SK-N-SH treated with all-trans-retinoic acid at 6 μM for 48 hours (cell line): ENCODE data around the gene GUCD1.
"Not testable (repeated sequence)": the region's sequence is repeated elsewhere in the genome, so short reads cannot be mapped to it uniquely, and the experiment has no call there.

Source experiments
- GLIS3 ChIP-seq: fragments of 250-450 bp; sonication (Bioruptor Pico); IDR thresholded peaks from 2 replicates; pipeline ENCODE4 v1.5.0; 2020; ENCODE audit warnings: mild to moderate bottlenecking, moderate library complexity
- PPARA ChIP-seq: fragments of 250-450 bp; sonication (Bioruptor Pico); IDR thresholded peaks from 2 replicates; pipeline ENCODE4 v1.5.0; 2020; ENCODE audit warnings: mild to moderate bottlenecking, borderline replicate concordance
- RARB ChIP-seq: fragments of 250-450 bp; sonication (Bioruptor Pico); IDR thresholded peaks from 2 replicates; pipeline ENCODE4 v1.8.0; 2021; ENCODE audit warnings: mild to moderate bottlenecking, moderate library complexity
- SNAI2 ChIP-seq: fragments of 250-450 bp; sonication (Bioruptor Pico); IDR thresholded peaks from 2 replicates; pipeline ENCODE4 v1.5.0; 2020; ENCODE audit warnings: mild to moderate bottlenecking, moderate library complexity
- ZFP30 ChIP-seq: fragments of 450-650 bp; formaldehyde crosslinking; IDR thresholded peaks from 2 replicates; pipeline ENCODE4 v1.5.0; 2022; ENCODE audit warnings: mild to moderate bottlenecking, moderate library complexity
- TF ChIP-seq, protein P1 (sequence below): fragments of 250-450 bp; sonication (Bioruptor Pico); IDR thresholded peaks from 2 replicates; pipeline ENCODE4 v1.8.0; 2021; ENCODE audit warnings: low read depth, mild to moderate bottlenecking, moderate library complexity, borderline replicate concordance
- TF ChIP-seq, protein P2 (sequence below): fragments of 250-450 bp; sonication (Bioruptor Pico); IDR thresholded peaks from 2 replicates; pipeline ENCODE4 v1.8.0; 2020; ENCODE audit warnings: mild to moderate bottlenecking, moderate library complexity, borderline replicate concordance

DNA sequence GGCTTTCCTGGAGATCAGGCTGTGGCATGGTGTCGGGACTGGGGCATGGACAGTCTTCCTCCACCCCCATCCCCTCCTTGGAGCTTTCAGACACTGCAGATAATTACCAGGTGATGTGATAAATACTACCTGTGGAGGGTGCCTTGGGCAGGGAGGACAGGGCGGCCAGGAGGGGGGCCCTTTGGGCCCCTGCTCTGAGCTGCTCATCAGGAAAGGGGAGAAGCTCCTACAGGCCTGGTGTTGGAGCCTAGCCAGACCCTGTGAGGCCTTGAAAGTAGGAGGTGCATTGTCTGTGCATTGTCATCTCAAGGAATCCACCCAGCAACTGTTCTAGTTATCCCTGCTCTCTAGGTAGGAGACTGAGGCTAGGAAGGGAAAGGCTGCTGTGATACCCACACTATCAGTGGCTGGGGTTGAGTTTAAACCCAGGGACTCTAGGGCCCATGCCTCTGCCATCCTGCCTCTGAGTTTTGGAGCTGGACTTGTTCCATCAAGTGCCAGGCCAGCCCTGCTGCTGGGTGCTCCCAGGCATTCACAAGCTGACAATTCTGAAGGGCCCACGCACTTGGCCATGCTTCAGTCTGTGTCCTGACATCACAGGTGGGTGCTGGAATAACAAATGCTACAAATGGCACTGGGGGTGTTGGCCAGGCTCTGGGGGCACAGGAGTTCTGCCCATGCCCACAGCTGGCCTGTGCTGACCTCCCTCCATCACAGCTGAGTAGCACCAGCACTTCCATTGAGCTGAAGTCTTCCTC, 45.2 kb upstream of the GUCD1 start:
- TF ChIP-seq PPARA; SNAI2 (CRISPR knock-in tag); RARB (CRISPR knock-in tag); ZFP30 (CRISPR knock-in tag); GLIS3: not testable (repeated sequence)
- TF ChIP-seq, protein P1, sequence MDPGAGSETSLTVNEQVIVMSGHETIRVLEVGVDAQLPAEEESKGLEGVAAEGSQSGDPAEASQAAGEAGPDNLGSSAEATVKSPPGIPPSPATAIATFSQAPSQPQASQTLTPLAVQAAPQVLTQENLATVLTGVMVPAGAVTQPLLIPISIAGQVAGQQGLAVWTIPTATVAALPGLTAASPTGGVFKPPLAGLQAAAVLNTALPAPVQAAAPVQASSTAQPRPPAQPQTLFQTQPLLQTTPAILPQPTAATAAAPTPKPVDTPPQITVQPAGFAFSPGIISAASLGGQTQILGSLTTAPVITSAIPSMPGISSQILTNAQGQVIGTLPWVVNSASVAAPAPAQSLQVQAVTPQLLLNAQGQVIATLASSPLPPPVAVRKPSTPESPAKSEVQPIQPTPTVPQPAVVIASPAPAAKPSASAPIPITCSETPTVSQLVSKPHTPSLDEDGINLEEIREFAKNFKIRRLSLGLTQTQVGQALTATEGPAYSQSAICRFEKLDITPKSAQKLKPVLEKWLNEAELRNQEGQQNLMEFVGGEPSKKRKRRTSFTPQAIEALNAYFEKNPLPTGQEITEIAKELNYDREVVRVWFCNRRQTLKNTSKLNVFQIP = not testable (repeated sequence)
- TF ChIP-seq, protein P2, sequence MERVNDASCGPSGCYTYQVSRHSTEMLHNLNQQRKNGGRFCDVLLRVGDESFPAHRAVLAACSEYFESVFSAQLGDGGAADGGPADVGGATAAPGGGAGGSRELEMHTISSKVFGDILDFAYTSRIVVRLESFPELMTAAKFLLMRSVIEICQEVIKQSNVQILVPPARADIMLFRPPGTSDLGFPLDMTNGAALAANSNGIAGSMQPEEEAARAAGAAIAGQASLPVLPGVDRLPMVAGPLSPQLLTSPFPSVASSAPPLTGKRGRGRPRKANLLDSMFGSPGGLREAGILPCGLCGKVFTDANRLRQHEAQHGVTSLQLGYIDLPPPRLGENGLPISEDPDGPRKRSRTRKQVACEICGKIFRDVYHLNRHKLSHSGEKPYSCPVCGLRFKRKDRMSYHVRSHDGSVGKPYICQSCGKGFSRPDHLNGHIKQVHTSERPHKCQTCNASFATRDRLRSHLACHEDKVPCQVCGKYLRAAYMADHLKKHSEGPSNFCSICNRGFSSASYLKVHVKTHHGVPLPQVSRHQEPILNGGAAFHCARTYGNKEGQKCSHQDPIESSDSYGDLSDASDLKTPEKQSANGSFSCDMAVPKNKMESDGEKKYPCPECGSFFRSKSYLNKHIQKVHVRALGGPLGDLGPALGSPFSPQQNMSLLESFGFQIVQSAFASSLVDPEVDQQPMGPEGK (CRISPR knock-in tag) = not testable (repeated sequence)
